MCF 10A (cell line): ENCODE results near the gene UBL3. TPM values are rescaled to one million over a fixed set of nuclear protein-coding genes. Genes with fewer than 3 reads are reported as not detected.

ENCODE experiments used
- BruUV-seq: library from RNA; stranded (reverse); fragments of 400-500 nt; replicated peaks from 2 replicates; lab custom pipeline; 2021; lab: Mats Ljungman, UMichigan
- CTCF ChIA-PET: fragments of 300-600 bp; sonication (Branson Sonifier 250); formaldehyde crosslinking; extraction: SDS; loops from one replicate; lab custom pipeline; 2021; ENCODE audit warnings: antibody characterized with exemption, inconsistent platforms; lab: Yijun Ruan, JAX
- POLR2A ChIA-PET: fragments of 300-600, 350-650 bp; sonication (Branson Sonifier 250); formaldehyde crosslinking; extraction: SDS; loops from one replicate; lab custom pipeline; 2020; ENCODE audit warnings: antibody characterized with exemption, inconsistent platforms; lab: Yijun Ruan, JAX
- DNase-seq: peaks from one replicate; pipeline ENCODE4 v3.0.0-alpha.2; 2018; ENCODE audit not compliant: unreplicated experiment
- H3K27ac Mint-ChIP-seq: one replicate; pipeline ENCODE4 v1.8.0; 2022; ENCODE audit warnings: mild to moderate bottlenecking, low read depth, mixed read lengths; ENCODE audit not compliant: unreplicated experiment
- H3K27me3 Mint-ChIP-seq: one replicate; pipeline ENCODE4 v1.8.0; 2022; ENCODE audit warnings: mixed read lengths; ENCODE audit not compliant: insufficient read depth, unreplicated experiment
- H3K36me3 Mint-ChIP-seq: one replicate; pipeline ENCODE4 v1.8.0; 2022; ENCODE audit warnings: mild to moderate bottlenecking, moderate library complexity, mixed read lengths; ENCODE audit not compliant: insufficient read depth, unreplicated experiment
- H3K4me1 Mint-ChIP-seq: one replicate; pipeline ENCODE4 v1.8.0; 2022; ENCODE audit warnings: mixed read lengths; ENCODE audit not compliant: insufficient read depth, unreplicated experiment
- H3K4me3 Mint-ChIP-seq: one replicate; pipeline ENCODE4 v1.8.0; 2022; ENCODE audit warnings: mild to moderate bottlenecking, moderate library complexity, mixed read lengths; ENCODE audit not compliant: unreplicated experiment
- H3K9me3 Mint-ChIP-seq: one replicate; pipeline ENCODE4 v1.8.0; 2022; ENCODE audit warnings: mixed read lengths; ENCODE audit not compliant: unreplicated experiment
- CTCF ChIP-seq: fragments of 200-600 bp; IDR thresholded peaks from one replicate; pipeline ENCODE4 v1.8.0; 2022; ENCODE audit warnings: antibody characterized with exemption, mild to moderate bottlenecking; ENCODE audit not compliant: unreplicated experiment
- intact Hi-C: fragments of 100-400 bp; cut with micrococcal nuclease; formaldehyde crosslinking; loops from 2 replicates; pipeline ENCODE4 v1.14.1; 2022
- total RNA-seq: library from RNA; stranded (reverse); gene quantifications from 2 replicates; pipeline ENCODE4 v1.2.3, GENCODE V29; 2022

The UBL3 gene
- total RNA-seq, 1 experiment from 2014 or later: 18.2 TPM

GRCh38 chr13:29774830-29775229, 75.6 kb downstream of the UBL3 start:
- POLR2A ChIA-PET: interaction anchor here (0.7 kb wide), 1 partner anchor 15 kb away, joined by 3 read pairs; no protein-coding TSS in a partner anchor
- CTCF ChIA-PET: interaction anchor here (0.7 to 8.5 kb wide), 2 partner anchors 205 to 339 kb away, joined by 3 to 106 read pairs; no protein-coding TSS in a partner anchor

GRCh38 chr13:29771247-29771646, 79.2 kb downstream of the UBL3 start:
- POLR2A ChIA-PET: interaction anchor here (0.8 to 4.4 kb wide), 6 partner anchors 66 to 343 kb away, joined by 3 to 32 read pairs (median 4); partner anchors contain the start of gene UBL3
- CTCF ChIA-PET: interaction anchor here (0.6 to 8.5 kb wide), 19 partner anchors 9 to 582 kb away, joined by 3 to 106 read pairs (median 4); partner anchors contain the start of gene UBL3
- no peaks in the 10 kb centered on the region for H3K4me1 Mint-ChIP-seq
- TF ChIP-seq CTCF: peak; percentile 43
- peaks cover 23% of the 10 kb centered on the region for H3K36me3 Mint-ChIP-seq
- no peaks in the 10 kb centered on the region for H3K27me3 Mint-ChIP-seq
- intact Hi-C loops: loop anchor here (1.0 to 2.0 kb wide), 3 partner anchors 76 to 342 kb away; no protein-coding TSS in a partner anchor
- BruUV-seq: no TSS peak
- no peaks in the 10 kb centered on the region for H3K9me3 Mint-ChIP-seq
- no peak overlapping the region for H3K27ac Mint-ChIP-seq
- DNase-seq: peak; percentile 45
- H3K4me3 Mint-ChIP-seq: no peak overlapping the region

More at GRCh38 chr13:29774830-29775229, 75.6 kb downstream of the UBL3 start:
- Mint-ChIP-seq H3K27ac (no peak overlapping the region), H3K27me3 (no peaks in the 10 kb centered on the region), H3K36me3 (peaks cover 12% of the 10 kb centered on the region), H3K4me3 (no peak overlapping the region), H3K4me1 (no peaks in the 10 kb centered on the region), H3K9me3 (no peaks in the 10 kb centered on the region)
- DNase-seq: no peak
- no peak for TF ChIP-seq CTCF
- BruUV-seq: no TSS peak
- intact Hi-C loops: no loop called here

- Mint-ChIP-seq H3K36me3 (peaks cover 23% of the 10 kb centered on the region), H3K9me3 (no peaks in the 10 kb centered on the region), H3K4me3 (no peak overlapping the region), H3K27me3 (no peaks in the 10 kb centered on the region), H3K27ac (no peak overlapping the region), H3K4me1 (peaks cover 6% of the 10 kb centered on the region)
- intact Hi-C loops: no loop called here
- TF ChIP-seq CTCF: no peak
- POLR2A ChIA-PET: interaction anchor here (0.5 to 1.3 kb wide), 3 partner anchors 12 to 348 kb away, joined by 3 to 4 read pairs (median 3); no protein-coding TSS in a partner anchor
- DNase-seq: no peak
- no TSS peak for BruUV-seq
- CTCF ChIA-PET: no interaction called here
These were observed 83.4 kb downstream of the UBL3 start for GRCh38 chr13:29767006-29767405.

- CTCF ChIA-PET: interaction anchor here (0.9 to 1.7 kb wide), 6 partner anchors 7 to 358 kb away, joined by 3 to 8 read pairs (median 4); no protein-coding TSS in a partner anchor
- Mint-ChIP-seq H3K27ac (peak overlapping the region; percentile 23), H3K9me3 (peaks cover 7% of the 10 kb centered on the region), H3K4me1 (peaks cover 11% of the 10 kb centered on the region), H3K27me3 (no peaks in the 10 kb centered on the region), H3K36me3 (peaks cover 13% of the 10 kb centered on the region), H3K4me3 (no peak overlapping the region)
- intact Hi-C loops: no loop called here
- no peak for DNase-seq
- BruUV-seq: no TSS peak
- POLR2A ChIA-PET: interaction anchor here (1.0 kb wide), 1 partner anchor 362 kb away, joined by 3 read pairs; no protein-coding TSS in a partner anchor
- TF ChIP-seq CTCF: no peak
These were observed 86.8 kb downstream of the UBL3 start for GRCh38 chr13:29763436-29764180.
